Measurements from ENCODE around the gene DOCK8.
"Not testable (repeated sequence)": the region's sequence is repeated elsewhere in the genome, so short reads cannot be mapped to it uniquely, and the experiment has no call there.

Gene DOCK8

DNA sequence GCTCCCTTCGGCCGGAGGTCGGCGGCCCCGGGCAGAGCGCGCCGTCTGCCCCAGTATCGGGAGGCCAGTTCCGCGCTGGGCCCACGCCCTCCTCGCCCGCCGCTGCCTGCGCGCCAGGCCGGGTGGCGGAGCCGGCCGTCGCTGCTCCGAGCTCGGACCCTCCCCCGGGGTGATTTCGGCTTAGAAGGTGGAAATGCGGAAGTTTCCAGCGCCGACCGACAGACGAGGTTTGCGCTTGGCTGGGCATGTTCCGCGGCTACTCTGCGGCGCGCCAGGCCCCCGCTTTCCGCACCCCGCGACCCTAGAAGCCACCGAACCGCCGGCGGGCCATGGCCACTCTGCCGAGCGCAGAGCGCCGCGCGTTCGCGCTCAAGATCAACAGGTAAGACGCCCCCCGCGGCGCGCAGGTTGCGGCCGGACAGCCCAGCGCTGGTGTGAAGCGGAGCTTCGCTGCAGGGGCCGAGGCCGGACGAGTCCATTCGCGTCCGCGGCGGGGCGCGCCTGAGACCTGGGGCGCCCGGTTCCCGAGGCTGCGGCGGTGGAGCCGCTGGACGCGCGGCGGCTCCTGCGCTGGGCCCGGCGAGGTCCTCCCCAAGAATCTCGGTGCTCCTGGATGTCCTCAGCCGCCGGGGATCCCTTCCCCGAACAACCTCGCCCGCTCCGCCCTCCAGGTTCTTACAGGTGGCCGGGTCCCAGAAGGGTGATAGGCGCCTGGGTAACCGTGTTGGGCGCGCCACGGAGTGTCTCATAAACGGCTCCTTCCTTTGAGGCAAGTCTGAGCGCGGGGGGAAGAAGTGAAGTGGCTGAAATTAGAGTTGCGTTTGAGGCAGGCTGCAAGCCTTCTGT, at the start of gene DOCK8:
Gene DOCK8, plus strand, starts transcription at position 218 of the 846 bp plus-strand sequence. Its CDS starts 112 bp downstream, at position 330.
- Histone ChIP-seq H3K4me3 (peak within 1 kb of the TSS; percentile 76), H3K27ac (peak within 1 kb of the TSS; percentile 53 to 85)
- no peak for DNase-seq (ENCODE audit: low spot score)
- TF ChIP-seq CTCF (IDR thresholded peaks at IDR 0.05): no peak

DNA sequence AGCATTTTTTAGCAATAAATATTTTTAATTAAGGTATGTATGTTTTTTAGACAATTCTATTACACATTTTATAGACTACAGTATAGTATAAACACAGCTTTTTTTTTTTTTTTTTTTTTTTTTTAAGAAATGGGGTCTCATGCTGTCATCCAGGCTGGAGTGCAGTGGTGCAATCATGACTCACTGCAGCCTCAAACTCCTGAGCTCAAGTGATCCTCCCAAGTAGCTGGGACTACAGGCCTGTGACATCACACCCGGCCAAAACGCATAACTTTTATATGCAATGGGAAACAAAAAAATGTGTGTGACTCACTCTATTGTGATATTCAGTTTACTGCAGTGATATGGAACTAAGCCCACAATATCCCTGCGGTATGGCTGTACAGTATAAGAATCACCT, 44.9 kb upstream of the DOCK8 start:
- H3K4me3 ChIP-seq; DNase-seq (ENCODE audit: low spot score); H3K27ac ChIP-seq: not testable (repeated sequence)

DNA sequence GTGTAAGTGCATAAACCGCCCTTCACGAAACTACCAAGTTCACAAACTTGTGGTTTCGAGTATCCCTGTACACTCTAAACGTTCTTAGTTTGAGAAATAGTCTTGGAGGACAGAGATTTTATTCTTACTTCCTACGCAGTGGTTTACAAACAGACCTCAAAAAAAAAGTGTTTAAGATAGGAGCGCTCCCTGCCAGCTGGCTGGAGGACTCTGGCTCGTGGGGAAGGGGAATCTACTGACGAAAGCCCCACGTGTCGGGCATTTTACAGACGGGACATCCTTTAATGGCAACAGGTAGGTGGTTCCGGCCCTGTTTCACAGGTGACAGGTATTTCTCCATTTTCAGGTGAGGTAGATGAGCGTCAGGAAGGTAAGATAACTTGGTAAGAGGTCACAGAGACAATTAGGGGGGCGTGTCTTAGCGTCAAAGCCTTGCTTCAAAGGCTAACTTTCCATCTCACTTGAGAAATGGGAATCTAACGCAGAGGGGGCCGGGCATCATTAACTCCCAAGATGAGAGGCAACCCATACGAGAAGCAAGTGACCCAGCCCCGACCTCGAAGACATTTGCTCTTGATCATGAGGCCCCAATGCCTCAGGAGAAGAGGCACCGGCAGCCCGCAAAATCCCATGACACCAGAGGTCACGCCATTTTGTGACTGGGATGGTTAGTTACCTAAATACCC, 36.4 kb upstream of the DOCK8 start:
- DNase-seq (ENCODE audit: low spot score): not testable (repeated sequence)
- H3K4me3 ChIP-seq: peak overlapping the region; percentile 48
- H3K27ac ChIP-seq: peak overlapping the region; percentile 32

GRCh38 chr9:178970-179383, 35.7 kb upstream of the DOCK8 start, which contains the start of gene ZNG1A:
TSS of gene ZNG1A (minus strand) at chr9:179056. CDS start at chr9:178969, 87 bp downstream.
- peak within 1 kb of the TSS; percentile 32 to 67 for H3K27ac ChIP-seq
- H3K4me3 ChIP-seq: peak within 1 kb of the TSS; percentile 48
- DNase-seq (ENCODE audit: low spot score): not testable (repeated sequence)

DNA sequence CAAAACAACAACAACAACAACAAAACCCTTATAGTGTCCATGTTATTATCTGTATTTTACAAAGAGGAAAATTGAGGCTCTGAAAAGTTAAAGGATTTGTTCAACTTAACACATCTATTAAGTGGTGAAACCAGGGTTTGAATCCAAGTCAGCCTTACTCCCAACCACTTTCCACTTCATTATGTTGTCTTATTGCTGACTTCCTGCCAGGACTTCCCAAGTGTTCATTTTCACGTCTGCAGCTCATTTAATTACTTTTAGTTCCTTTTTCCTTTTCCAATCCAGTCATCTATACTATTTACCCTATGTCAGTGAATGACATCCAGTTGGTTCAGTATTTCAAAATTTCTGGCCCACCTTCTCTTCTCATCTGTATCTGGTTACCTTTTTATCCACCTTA, 15.1 kb upstream of the DOCK8 start:
- not testable (repeated sequence) for DNase-seq (ENCODE audit: low spot score); H3K4me3 ChIP-seq; H3K27ac ChIP-seq

DNA sequence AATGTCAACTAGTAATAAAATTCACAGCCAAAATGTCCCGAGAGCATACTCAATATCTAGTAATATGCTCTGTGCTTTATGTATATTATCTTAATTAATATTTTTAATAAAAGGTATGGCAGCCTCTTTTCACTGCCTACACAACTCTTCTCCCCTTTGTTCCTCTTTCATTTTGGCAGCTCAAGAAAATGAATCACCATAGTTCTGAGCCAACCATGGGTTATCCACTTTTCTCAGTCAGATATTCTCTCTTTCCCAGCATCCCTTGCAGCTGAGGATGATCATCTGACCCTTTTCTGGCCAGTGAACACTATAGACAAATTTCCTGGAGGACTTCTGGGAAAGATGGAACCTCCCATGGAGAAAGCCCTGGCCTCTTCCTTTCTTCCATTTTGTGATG, 8.2 kb upstream of the DOCK8 start:
- TF ChIP-seq CTCF (IDR thresholded peaks at IDR 0.05): no peak
- no peak for DNase-seq (ENCODE audit: low spot score)
- Histone ChIP-seq H3K27ac (no peak overlapping the region), H3K4me3 (no peak overlapping the region)

- Histone ChIP-seq H3K4me3 (no peak overlapping the region), H3K27ac (peak overlapping the region in 1 of 2 donors; percentile 24)
- no peak for DNase-seq (ENCODE audit: low spot score)
- TF ChIP-seq CTCF (IDR thresholded peaks at IDR 0.05): no peak
Measured at GRCh38 chr9:209143-209758, 5.4 kb upstream of the DOCK8 start.

- no peak for TF ChIP-seq CTCF (IDR thresholded peaks at IDR 0.05)
- H3K27ac ChIP-seq: peak overlapping the region in 1 of 2 donors; percentile 63
- no peak for DNase-seq (ENCODE audit: low spot score)
- H3K4me3 ChIP-seq: no peak overlapping the region
Measured at GRCh38 chr9:211036-211435, 3.6 kb upstream of the DOCK8 start.

GRCh38 chr9:211557-211956, 3.1 kb upstream of the DOCK8 start:
- no peak for DNase-seq (ENCODE audit: low spot score)
- Histone ChIP-seq H3K4me3 (no peak overlapping the region), H3K27ac (peak overlapping the region in 1 of 2 donors; percentile 63)
- no peak for TF ChIP-seq CTCF (IDR thresholded peaks at IDR 0.05)

Measured in coronary artery (tissue), 2 donors.